GM18526 (cell line): Measurements from ENCODE around the gene DYNLRB1.

Source experiments
- POLR2A ChIP-seq: IDR thresholded peaks from 3 replicates; pipeline ENCODE4 v1.6.1; 2011; ENCODE audit not compliant: insufficient read length; ENCODE audit errors: extremely low read depth

DYNLRB1 gene

GRCh38 chr20:34516247-34517113, at the start of gene DYNLRB1:
Gene DYNLRB1 (plus strand): TSS chr20:34516422. CDS start chr20:34516459, 37 bp downstream.
- TF ChIP-seq POLR2A, result peak; percentile 78

GRCh38 chr20:34468951-34469350, 47.3 kb upstream of the DYNLRB1 start:
- TF ChIP-seq POLR2A, result no peak

- TF ChIP-seq POLR2A, result no peak
These were observed 43.8 kb upstream of the DYNLRB1 start for GRCh38 chr20:34472246-34472925.

DNA sequence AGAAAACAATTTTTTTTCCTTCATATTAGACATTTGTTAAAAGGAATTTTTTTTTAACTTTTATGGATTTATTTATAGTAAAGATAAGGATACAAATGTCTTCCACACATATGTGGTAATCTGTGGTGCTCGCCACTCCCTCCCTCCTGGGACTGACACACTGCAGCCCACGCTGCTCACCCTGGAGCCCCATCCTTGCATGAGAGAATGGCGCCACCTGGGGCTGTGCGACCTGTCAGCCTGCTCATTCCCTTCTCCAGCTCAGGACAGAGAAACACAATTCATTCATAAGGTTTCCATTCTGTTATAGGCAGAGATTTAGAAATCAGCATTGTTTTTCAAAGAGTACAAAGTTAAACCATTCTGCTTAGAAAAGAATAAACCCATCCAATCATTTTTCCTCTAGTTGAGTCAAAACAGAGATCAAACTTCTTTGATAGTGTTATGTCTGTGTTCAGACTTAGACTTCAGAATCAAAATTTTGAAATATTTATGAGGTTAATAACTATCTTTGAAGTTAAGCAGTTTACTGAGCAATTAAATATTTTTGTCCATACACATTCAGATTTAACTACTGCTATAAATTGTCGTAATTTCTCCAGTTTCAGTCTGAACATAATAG, 42.8 kb upstream of the DYNLRB1 start:
- TF ChIP-seq POLR2A, result no peak

DNA sequence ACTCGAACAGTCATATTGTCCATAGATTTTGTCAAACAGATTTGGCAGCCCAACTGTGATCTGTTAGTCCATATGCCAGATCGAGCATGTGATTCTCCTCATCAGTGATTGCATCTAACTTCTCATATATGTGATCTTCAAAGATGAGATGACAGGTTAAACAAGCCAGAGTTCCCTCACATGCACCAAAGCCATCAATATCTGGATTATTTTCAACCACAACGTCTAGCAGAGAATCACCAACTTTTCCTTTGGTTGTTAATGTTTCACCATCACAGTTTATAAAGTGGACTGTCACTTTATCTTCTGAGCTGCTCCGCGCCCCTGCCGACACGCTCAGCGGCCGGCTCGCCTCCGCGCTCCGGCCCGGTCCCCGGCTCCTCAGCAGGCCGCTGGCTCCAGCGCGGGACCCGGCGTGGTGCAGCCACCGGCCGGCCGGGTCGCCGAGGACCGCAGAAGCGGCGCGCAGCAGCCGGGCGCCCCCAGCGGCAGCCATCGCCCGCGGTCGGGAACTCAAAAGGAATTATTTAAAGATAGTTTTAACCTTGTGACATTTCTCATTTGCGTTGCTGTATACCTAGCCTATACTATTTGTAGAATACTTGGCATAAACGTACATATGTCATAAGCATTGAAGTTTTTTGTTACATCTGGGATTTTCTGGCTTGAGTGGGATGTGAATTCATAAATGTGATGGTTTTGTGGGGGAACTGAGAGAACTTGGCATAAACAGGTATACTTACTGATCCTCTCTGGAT, 40.1 kb upstream of the DYNLRB1 start:
- no peak for TF ChIP-seq POLR2A

GRCh38 chr20:34479627-34480026, 36.6 kb upstream of the DYNLRB1 start:
- TF ChIP-seq POLR2A, result no peak

GRCh38 chr20:34485068-34485634, 31.1 kb upstream of the DYNLRB1 start:
- no peak for TF ChIP-seq POLR2A

GRCh38 chr20:34491226-34491931, 24.8 kb upstream of the DYNLRB1 start:
- no peak for TF ChIP-seq POLR2A

DNA sequence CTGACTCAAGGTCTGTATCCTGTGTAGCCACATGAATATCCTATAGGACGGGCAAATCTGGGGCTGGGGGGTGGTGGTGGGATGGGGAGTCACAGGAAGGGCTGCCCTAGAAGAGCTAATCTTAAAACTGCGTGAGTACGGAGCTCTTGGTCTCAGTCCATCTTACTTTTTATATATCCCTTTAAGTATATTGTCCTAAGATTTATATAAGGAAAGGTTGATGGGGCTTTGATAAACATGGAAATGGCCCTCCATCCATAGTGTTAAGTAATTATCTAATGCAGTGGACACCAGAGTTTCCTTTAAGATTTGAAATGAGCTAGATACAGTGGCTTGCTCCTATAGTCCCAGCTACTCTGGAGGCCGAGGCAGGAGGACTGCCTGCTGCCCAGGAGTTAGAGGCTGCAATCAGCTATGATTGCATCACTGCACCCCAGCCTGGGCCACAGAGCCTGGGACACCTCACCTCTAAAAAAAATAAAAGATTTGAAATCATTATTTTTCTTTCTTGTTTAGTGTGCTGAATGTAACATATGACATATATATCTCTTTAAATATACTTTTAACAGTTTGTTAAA, 24.2 kb upstream of the DYNLRB1 start:
- TF ChIP-seq POLR2A, result no peak

DNA sequence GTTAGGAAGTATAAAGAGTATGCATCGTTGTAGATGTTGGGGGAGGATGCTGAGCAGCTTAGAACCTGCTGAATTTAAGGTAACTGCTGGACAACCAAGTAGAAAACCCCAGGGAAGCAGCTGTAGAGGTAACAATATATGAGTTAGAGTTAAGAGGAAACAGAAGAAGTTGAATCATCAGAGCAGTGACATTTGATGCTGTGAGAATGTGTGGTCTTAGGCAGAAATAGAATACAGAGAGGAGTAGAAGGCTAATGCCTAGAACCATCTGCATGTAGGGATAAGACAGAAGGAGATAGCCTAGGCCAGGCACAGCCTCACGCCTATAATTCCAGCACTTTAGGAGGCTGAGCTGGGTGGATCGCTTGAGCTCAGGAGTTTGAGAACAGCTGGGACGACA, 22.6 kb upstream of the DYNLRB1 start:
- no peak for TF ChIP-seq POLR2A

- no peak for TF ChIP-seq POLR2A
These were observed 20.9 kb upstream of the DYNLRB1 start for GRCh38 chr20:34495307-34495706.

DNA sequence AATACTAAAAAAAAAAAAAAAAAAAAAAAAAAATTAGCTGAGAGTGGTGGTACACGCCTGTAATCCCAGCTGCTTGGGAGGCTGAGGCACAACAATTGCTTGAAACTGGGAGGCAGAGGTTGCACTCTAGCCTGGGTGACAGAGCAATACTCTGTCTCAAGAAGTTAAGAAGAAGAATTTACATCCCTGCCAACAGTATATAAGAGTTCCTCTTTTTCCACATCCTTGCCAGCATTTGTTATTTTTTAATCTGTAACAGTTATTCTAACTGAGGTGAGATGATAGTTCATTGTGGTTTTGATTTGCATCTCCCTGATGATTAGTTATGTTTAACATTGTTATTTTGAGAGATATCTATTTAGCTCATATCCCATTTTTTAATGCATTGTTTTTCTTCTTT, 20.3 kb upstream of the DYNLRB1 start:
- no peak for TF ChIP-seq POLR2A

DNA sequence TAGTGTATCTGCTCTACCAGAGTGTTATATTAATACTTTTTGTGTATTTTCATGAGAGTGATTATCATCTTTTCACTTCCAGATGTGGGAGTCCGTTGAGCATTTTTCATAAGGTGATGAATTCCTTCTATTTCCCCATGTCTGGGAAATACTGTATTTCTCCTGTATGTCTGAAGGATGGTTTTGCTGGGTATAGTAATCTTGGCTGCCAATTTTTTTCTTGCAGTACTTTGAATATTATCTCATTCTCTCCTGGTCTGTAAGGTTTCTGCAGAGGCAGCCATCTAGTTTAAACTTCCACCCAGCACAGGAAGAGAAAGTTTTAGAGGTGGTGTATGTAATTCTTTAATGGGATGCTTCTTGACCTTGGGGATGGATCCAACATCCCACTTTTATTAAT, 15.4 kb upstream of the DYNLRB1 start:
- TF ChIP-seq POLR2A, result no peak

DNA sequence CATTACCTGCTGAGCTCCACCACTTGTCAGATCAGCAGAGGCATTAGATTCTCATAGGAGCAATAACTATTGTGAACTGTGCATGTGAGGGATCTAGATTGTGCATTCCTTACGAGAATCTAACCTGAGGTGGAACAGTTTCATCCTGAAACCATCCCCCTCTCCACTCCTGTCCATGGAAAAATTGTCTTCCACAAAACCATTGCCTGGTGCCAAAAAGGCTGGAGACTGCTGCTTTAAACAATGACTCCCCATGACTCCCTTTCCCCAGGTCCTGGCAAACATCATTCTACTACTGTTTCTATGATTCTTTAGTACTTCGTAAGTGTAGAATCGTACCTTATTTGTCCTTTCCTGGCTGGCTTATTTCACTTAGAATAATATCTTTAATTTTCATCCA, 9.7 kb upstream of the DYNLRB1 start:
- no peak for TF ChIP-seq POLR2A
